NB4 (cell line): ENCODE results near the gene SMC5.

Experiments
- POLR2A ChIP-seq: IDR thresholded peaks from 2 replicates; pipeline ENCODE4 v1.6.1; 2011; ENCODE audit warnings: mild to moderate bottlenecking; ENCODE audit not compliant: insufficient read length; ENCODE audit errors: extremely low read depth
- TF ChIP-seq, protein P1 (sequence below): IDR thresholded peaks from one replicate; pipeline ENCODE4 v1.5.1; 2012; ENCODE audit warnings: low read depth, low read length
- TF ChIP-seq, protein P2 (sequence below): IDR thresholded peaks from 2 replicates; pipeline ENCODE4 v1.6.1; 2011; ENCODE audit warnings: low read depth, low read length

DNA sequence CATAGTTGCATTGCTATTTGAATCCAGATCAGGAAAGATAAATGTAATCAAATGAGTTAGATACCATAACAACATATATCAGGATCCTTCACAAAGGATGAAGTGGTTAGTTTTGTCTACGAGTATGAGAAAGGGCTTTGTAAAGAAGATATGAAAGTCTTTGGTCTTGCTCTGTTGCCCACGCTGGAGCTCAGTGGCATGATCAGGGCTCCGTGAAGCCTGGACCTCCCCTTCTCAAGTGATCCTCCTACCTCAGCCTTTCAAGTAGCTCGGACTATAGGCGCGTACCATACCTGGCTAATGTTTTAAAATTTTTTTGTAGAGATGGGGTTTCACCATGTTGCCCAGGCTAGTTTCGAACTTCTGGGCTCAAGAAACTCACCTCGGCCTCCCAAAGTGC, 1.8 kb downstream of the SMC5 start:
- TF ChIP-seq POLR2A, result no peak
- TF ChIP-seq, protein P1, sequence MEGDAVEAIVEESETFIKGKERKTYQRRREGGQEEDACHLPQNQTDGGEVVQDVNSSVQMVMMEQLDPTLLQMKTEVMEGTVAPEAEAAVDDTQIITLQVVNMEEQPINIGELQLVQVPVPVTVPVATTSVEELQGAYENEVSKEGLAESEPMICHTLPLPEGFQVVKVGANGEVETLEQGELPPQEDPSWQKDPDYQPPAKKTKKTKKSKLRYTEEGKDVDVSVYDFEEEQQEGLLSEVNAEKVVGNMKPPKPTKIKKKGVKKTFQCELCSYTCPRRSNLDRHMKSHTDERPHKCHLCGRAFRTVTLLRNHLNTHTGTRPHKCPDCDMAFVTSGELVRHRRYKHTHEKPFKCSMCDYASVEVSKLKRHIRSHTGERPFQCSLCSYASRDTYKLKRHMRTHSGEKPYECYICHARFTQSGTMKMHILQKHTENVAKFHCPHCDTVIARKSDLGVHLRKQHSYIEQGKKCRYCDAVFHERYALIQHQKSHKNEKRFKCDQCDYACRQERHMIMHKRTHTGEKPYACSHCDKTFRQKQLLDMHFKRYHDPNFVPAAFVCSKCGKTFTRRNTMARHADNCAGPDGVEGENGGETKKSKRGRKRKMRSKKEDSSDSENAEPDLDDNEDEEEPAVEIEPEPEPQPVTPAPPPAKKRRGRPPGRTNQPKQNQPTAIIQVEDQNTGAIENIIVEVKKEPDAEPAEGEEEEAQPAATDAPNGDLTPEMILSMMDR, result no peak
- TF ChIP-seq, protein P2, sequence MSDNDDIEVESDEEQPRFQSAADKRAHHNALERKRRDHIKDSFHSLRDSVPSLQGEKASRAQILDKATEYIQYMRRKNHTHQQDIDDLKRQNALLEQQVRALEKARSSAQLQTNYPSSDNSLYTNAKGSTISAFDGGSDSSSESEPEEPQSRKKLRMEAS, result no peak
